Mesendoderm (in vitro differentiated cells): ENCODE measurements around the gene ATF7.
A peak's percentile ranks its signal among the peaks of the same experiment; 100 is the strongest.

Experiments used
- DNase-seq: peaks from one replicate; pipeline ENCODE4 v3.0.0; 2013
- H2AK5ac ChIP-seq: 2 replicates; pipeline ENCODE4 v1.6.1; 2013; ENCODE audit warnings: low read length, inconsistent platforms
- H2BK120ac ChIP-seq: 2 replicates; pipeline ENCODE4 v1.6.1; 2013; ENCODE audit warnings: low read depth, mild to moderate bottlenecking, low read length, moderate library complexity, mixed read lengths
- H2BK15ac ChIP-seq: replicated peaks from 2 replicates; pipeline ENCODE4 v1.6.1; 2013; ENCODE audit warnings: low read depth, mild to moderate bottlenecking, moderate library complexity
- H2BK5ac ChIP-seq: 2 replicates; pipeline ENCODE4 v1.6.1; 2013; ENCODE audit warnings: low read length, inconsistent platforms
- H3K18ac ChIP-seq: 2 replicates; pipeline ENCODE4 v1.6.1; 2013; ENCODE audit warnings: mild to moderate bottlenecking, low read length, mixed read lengths
- H3K23ac ChIP-seq: one replicate; pipeline ENCODE4 v1.6.1; 2013; ENCODE audit warnings: low read length
- H3K27ac ChIP-seq: 2 replicates; pipeline ENCODE4 v1.5.1; 2013; ENCODE audit warnings: low read depth, mild to moderate bottlenecking, inconsistent platforms, low read length, moderate library complexity
- H3K27me3 ChIP-seq: 2 replicates; pipeline ENCODE4 v1.6.1; 2013; ENCODE audit warnings: low read length, control low read depth, mild to moderate bottlenecking, inconsistent platforms; ENCODE audit not compliant: insufficient read depth, poor library complexity
- H3K36me3 ChIP-seq: 2 replicates; pipeline ENCODE4 v1.6.1; 2013; ENCODE audit warnings: low read length, inconsistent platforms; ENCODE audit not compliant: control insufficient read depth, insufficient read depth
- H3K4ac ChIP-seq: one replicate; pipeline ENCODE4 v1.6.1; 2013; ENCODE audit warnings: low read depth, mild to moderate bottlenecking, low read length, moderate library complexity
- H3K4me1 ChIP-seq: 2 replicates; pipeline ENCODE4 v1.6.1; 2013; ENCODE audit warnings: low read depth, low read length, inconsistent platforms; ENCODE audit not compliant: control insufficient read depth
- H3K4me2 ChIP-seq: 2 replicates; pipeline ENCODE4 v1.6.1; 2013; ENCODE audit warnings: low read length
- H3K4me3 ChIP-seq: 2 replicates; pipeline ENCODE4 v1.5.1; 2013; ENCODE audit warnings: mild to moderate bottlenecking, low read length
- H3K56ac ChIP-seq: one replicate; pipeline ENCODE4 v1.6.1; 2013; ENCODE audit warnings: low read length
- H3K79me1 ChIP-seq: 2 replicates; pipeline ENCODE4 v1.6.1; 2013; ENCODE audit warnings: low read length, inconsistent platforms
- H3K79me2 ChIP-seq: 2 replicates; pipeline ENCODE4 v1.6.1; 2013; ENCODE audit warnings: mild to moderate bottlenecking, low read length; ENCODE audit not compliant: control insufficient read depth, insufficient read depth
- H3K9ac ChIP-seq: 2 replicates; pipeline ENCODE4 v1.6.1; 2013; ENCODE audit warnings: low read length, inconsistent platforms
- H4K5ac ChIP-seq: one replicate; pipeline ENCODE4 v1.6.1; 2013; ENCODE audit warnings: low read length
- H4K8ac ChIP-seq: one replicate; pipeline ENCODE4 v1.6.1; 2013; ENCODE audit warnings: low read depth, mild to moderate bottlenecking, control low read depth, low read length, moderate library complexity
- WGBS: extraction: QIAGEN DNeasy Blood & Tissue Kit; methylation state at CpG from one replicate; pipeline ENCODE4 v1.1.7; 2013; ENCODE audit warnings: low lambda C conversion rate, missing lambda C conversion rate; ENCODE audit not compliant: insufficient coverage; ENCODE audit errors: extremely low coverage; 5-methylcytosine and 5-hydroxymethylcytosine counted together

The ATF7 gene

DNA sequence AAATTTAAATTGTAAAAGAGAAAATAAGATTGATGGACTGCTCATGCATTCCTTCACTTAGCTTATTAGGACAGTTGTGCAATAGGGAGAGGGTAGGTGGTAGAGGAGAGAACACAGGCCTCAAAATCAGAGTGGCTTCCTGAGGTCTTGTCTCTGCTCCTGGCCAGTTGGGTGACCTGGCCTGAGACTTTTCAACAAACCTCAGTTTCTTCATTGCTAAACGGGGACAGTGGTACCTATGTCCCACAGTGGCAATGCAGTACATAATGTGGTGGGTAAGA, 129.5 kb downstream of the ATF7 start:
- no peak overlapping the region for H2BK120ac ChIP-seq
- H4K5ac ChIP-seq, result no peak overlapping the region
- no CpG with 5 or more reads among the region's 1 CpG for WGBS
- H2AK5ac ChIP-seq, result no peak overlapping the region
- peaks cover 24% of the 10 kb centered on the region for H3K4me1 ChIP-seq
- no peak overlapping the region for H3K4ac ChIP-seq
- H3K56ac ChIP-seq, result no peak overlapping the region
- H2BK5ac ChIP-seq, result no peak overlapping the region
- H3K9ac ChIP-seq, result no peak overlapping the region
- H3K18ac ChIP-seq, result no peak overlapping the region
- no peaks in the 10 kb centered on the region for H3K36me3 ChIP-seq
- no peak overlapping the region for H3K4me2 ChIP-seq
- peaks cover 2% of the 10 kb centered on the region for H3K79me1 ChIP-seq
- H3K4me3 ChIP-seq, result no peak overlapping the region
- no peak overlapping the region for H2BK15ac ChIP-seq
- no peak overlapping the region for H3K23ac ChIP-seq
- no peak overlapping the region for H3K27ac ChIP-seq
- H3K27me3 ChIP-seq, result no peaks in the 10 kb centered on the region
- no peak overlapping the region for H4K8ac ChIP-seq
- H3K79me2 ChIP-seq, result peaks cover 2% of the 10 kb centered on the region
- no peak for DNase-seq

GRCh38 chr12:53495903-53496751, 130.1 kb downstream of the ATF7 start:
- H3K23ac ChIP-seq, result no peak overlapping the region
- WGBS, result no CpG with 5 or more reads among the region's 5 CpGs

DNA sequence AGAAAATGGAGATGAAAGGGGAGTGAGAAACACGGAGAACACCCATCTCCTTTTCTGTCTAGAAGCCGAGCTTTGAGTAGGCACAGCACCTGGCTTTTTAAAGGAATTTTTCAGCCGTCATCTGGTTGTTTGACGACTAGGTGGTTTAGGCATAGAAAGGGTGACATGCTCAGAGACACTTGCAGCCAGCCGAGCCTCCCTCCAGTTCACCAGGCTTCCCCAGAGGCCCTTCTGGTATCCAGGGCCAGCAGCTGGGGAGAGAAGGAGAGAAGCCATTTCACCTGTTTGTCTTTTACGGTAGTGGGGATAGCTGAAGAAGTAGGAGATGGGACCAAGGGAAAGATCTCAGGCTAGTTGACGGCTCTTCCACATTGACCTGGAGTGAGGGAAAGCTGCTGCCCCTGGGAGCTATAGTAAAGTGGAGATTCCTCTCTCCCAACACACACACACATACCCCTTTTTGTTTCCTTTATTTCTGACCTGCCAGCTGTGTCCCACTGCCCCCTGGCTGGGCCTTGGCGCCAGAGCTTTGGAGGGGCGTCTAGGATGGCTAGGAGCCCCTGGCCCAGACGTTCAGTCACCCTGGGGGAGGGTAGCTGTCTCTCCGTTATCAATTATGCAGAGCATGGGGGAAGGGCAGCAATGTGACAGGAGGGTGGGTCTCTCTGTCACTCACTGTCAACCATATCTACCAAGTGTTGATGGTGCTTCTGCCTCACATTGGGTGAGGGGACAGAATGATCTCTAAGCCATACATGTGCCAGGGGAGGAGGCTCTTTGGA, 132.4 kb downstream of the ATF7 start:
- Histone ChIP-seq H3K23ac (peak overlapping the region; percentile 12), H3K4me3 (no peak overlapping the region), H3K18ac (peak overlapping the region; percentile 19), H2AK5ac (no peak overlapping the region), H2BK120ac (no peak overlapping the region), H3K4me1 (peaks cover 21% of the 10 kb centered on the region), H3K36me3 (no peaks in the 10 kb centered on the region), H3K4ac (no peak overlapping the region), H3K79me2 (no peaks in the 10 kb centered on the region), H3K4me2 (peak overlapping the region; percentile 68), H3K79me1 (no peaks in the 10 kb centered on the region), H3K9ac (peak overlapping the region; percentile 41), H2BK15ac (no peak overlapping the region), H3K27me3 (no peaks in the 10 kb centered on the region), H3K56ac (peak overlapping the region; percentile 70), H3K27ac (peak overlapping the region; percentile 9), H4K5ac (no peak overlapping the region), H4K8ac (peak overlapping the region; percentile 30), H2BK5ac (no peak overlapping the region)
- DNase-seq, result peak; percentile 66
- WGBS, result no CpG with 5 or more reads among the region's 11 CpGs

More at GRCh38 chr12:53495903-53496751, 130.1 kb downstream of the ATF7 start:
- no peak overlapping the region for H4K8ac ChIP-seq
- no peaks in the 10 kb centered on the region for H3K27me3 ChIP-seq
- no peaks in the 10 kb centered on the region for H3K79me1 ChIP-seq
- DNase-seq, result peak; percentile 89
- peak overlapping the region; percentile 50 for H3K9ac ChIP-seq
- H3K18ac ChIP-seq, result no peak overlapping the region
- H3K4me1 ChIP-seq, result peaks cover 21% of the 10 kb centered on the region
- no peak overlapping the region for H2AK5ac ChIP-seq
- H2BK15ac ChIP-seq, result no peak overlapping the region
- H2BK120ac ChIP-seq, result no peak overlapping the region
- H3K56ac ChIP-seq, result peak overlapping the region; percentile 62
- H3K36me3 ChIP-seq, result no peaks in the 10 kb centered on the region
- no peak overlapping the region for H3K27ac ChIP-seq
- no peak overlapping the region for H3K4ac ChIP-seq
- H3K4me3 ChIP-seq, result no peak overlapping the region
- H2BK5ac ChIP-seq, result peak overlapping the region; percentile 37
- H3K4me2 ChIP-seq, result no peak overlapping the region
- H3K79me2 ChIP-seq, result no peaks in the 10 kb centered on the region
- H4K5ac ChIP-seq, result no peak overlapping the region

DNA sequence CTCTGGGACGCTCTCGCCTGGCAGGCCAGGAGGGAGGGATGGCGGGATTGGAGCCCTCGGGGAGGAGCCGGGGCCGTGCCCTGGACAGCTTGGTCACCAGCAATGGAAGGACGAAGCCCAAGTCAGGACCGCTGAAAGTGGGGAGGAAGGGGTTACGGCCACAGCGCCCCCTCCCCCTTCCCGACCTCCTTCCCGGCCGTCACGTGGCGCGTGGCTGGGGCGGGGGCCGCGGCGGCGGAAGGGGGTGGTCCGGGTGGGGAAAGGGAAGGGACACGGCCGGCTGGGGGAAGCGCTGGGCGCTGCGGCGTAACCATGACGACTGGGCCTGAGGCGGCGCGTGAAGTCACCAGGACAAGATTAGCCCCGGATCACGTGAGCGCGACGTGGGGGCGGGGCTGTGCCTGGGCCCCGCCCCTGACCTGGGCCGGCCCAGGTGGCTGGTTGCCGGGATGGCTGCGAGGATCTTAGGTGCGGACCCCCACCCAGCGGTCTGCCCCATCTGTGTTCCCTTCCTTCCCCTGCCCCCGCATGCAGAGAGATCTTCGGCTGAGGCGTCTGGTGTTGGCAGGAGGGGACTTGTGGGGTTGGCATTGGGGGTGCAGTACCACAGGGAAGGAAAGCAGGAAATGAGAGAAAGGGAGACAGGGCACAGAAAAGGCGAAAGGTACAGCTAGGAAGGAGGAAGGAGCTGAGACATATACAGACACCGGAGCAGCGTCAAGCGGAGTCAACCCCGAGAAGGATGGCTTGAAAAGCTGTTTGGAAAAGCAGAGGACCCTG, 133.2 kb downstream of the ATF7 start:
- Histone ChIP-seq H3K18ac (peak overlapping the region; percentile 52), H3K79me2 (no peaks in the 10 kb centered on the region), H3K4me1 (peaks cover 20% of the 10 kb centered on the region), H3K23ac (no peak overlapping the region), H3K36me3 (no peaks in the 10 kb centered on the region), H2AK5ac (no peak overlapping the region), H3K9ac (peak overlapping the region; percentile 52), H3K4ac (peak overlapping the region; percentile 5), H3K27me3 (no peaks in the 10 kb centered on the region), H2BK5ac (no peak overlapping the region), H3K4me3 (peak overlapping the region; percentile 7), H4K8ac (peak overlapping the region; percentile 30), H3K27ac (peak overlapping the region; percentile 30), H2BK120ac (no peak overlapping the region), H3K4me2 (peak overlapping the region; percentile 68), H3K56ac (peak overlapping the region; percentile 70), H3K79me1 (no peaks in the 10 kb centered on the region), H4K5ac (no peak overlapping the region), H2BK15ac (no peak overlapping the region)
- WGBS, result no CpG with 5 or more reads among the region's 52 CpGs
- DNase-seq, result peak; percentile 98

DNA sequence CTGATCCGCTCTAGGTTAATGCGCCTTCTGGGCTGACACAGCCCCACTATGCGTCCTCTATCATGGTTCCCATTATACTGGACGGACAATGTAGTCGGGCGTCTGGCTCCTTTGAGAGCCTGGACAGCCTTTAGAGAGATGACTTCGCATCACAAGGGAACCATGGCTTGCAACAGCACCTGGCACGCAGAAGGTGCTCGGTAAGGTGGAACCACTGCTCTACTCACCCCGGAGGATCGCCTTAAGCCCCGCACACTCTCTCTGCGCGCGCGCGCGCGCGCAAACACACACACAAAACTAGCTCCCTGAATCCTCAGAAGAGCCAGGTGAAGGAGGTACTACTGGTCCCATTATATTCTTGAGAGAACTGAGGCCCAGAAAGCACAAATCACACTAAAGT, 134.0 kb downstream of the ATF7 start:
- Histone ChIP-seq H3K4me3 (peak overlapping the region; percentile 31), H4K8ac (no peak overlapping the region), H3K4me1 (peaks cover 20% of the 10 kb centered on the region), H3K4ac (peak overlapping the region; percentile 5), H3K36me3 (no peaks in the 10 kb centered on the region), H2BK120ac (no peak overlapping the region), H3K18ac (no peak overlapping the region), H3K27ac (peak overlapping the region; percentile 30), H3K79me2 (no peaks in the 10 kb centered on the region), H2BK5ac (no peak overlapping the region), H3K56ac (peak overlapping the region; percentile 65), H2BK15ac (no peak overlapping the region), H3K79me1 (no peaks in the 10 kb centered on the region), H3K27me3 (no peaks in the 10 kb centered on the region), H4K5ac (no peak overlapping the region), H2AK5ac (no peak overlapping the region), H3K9ac (peak overlapping the region; percentile 52), H3K4me2 (peak overlapping the region; percentile 87), H3K23ac (peak overlapping the region; percentile 89)
- peak; percentile 54 for DNase-seq
- WGBS, result no CpG with 5 or more reads among the region's 20 CpGs
